ENCODE results near the gene C2CD4D. TPM values are rescaled to one million over a fixed set of nuclear protein-coding genes. Genes with fewer than 3 reads are reported as not detected.

Gene C2CD4D
- total and polyA plus RNA-seq, 9 donors: 0.07 to 0.27 (median 0.18) TPM; not detected in 2

DNA sequence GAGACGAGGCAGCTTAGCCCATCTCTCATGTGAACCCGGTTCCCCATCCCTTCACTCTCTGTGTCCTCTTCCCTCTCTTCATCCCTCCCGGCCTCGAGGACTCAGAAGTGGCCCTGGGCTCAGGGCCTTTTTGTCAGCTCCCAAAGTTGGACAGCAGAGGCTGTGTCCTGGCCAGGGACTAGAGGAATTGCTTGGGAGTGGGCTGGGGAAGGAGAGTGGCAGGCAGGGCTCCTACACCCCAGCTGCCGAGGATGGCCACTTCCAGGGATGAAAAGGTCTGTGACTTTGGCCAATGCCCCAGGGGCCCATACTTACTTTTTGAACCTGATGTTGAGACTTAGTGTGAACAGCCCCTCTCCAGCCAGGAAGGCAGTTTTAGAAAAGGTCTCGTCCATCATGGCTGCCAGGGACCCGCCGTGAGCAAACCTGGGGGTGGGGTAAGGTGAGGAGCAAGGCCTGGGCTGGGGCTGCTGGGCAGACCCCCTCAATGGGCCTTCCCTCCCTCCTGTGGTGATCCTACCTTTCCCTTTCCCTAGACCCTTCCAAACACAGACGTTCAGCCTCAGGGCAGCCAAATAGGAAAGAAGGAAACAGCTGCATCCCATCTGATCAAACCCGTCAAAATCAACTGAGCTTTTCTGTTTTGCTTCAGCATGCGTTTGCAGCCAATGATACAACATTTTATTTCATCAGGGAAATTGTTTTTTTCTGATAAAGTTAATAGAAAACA is 8.4 kb upstream of the C2CD4D start:
- Histone ChIP-seq H3K4me1 (ENCODE audit: control insufficient read depth, insufficient read depth, low read length) (peaks cover 9% of the 10 kb centered on the region), H3K27ac (ENCODE audit: low read length) (no peak overlapping the region), H3K36me3 (ENCODE audit: control insufficient read depth, insufficient read depth, low read length) (no peaks in the 10 kb centered on the region), H3K9me3 (replicated peaks; ENCODE audit: control insufficient read depth, low read depth, low read length) (no peaks in the 10 kb centered on the region), H3K27me3 (ENCODE audit: control insufficient read depth, insufficient read depth, low read length) (peaks cover 11% of the 10 kb centered on the region), H3K4me3 (ENCODE audit: low read length) (no peak overlapping the region)
- 46% methylated on average over 5 of the region's 11 CpGs for WGBS (ENCODE audit: insufficient coverage)
- no peak for DNase-seq

DNA sequence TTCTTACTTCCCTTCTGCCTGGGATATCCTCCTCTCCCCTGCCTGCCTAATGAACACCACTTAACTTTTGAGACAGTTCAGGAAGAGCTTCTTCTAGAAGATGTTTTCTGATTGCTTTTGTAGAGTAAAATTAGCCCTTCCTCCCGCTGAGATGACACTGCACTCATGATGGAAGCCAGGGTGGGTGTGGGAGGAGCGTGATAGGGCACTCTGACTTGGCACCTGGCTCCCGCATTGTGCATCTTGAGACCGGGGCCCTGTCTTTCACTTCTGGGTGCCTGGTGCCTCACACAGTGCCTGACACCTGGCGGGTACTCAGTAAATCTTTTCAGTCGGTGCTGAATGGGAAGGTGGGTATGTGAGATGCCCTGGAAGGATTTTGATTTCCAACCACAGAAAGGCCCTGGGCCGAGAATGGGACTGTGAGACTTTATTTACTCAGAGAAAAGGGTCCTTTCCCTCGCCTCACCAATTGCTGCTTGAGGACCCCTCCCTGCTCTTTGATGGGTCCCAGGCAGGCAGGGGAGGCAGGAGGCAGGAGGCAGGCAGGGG is 7.1 kb upstream of the C2CD4D start:
- WGBS (ENCODE audit: insufficient coverage): 87% methylated on average over 4 of the region's 8 CpGs
- Histone ChIP-seq H3K27me3 (ENCODE audit: control insufficient read depth, insufficient read depth, low read length) (peaks cover 12% of the 10 kb centered on the region), H3K9me3 (replicated peaks; ENCODE audit: control insufficient read depth, low read depth, low read length) (no peaks in the 10 kb centered on the region), H3K27ac (ENCODE audit: low read length) (no peak overlapping the region), H3K4me3 (ENCODE audit: low read length) (no peak overlapping the region), H3K4me1 (ENCODE audit: control insufficient read depth, insufficient read depth, low read length) (peaks cover 9% of the 10 kb centered on the region), H3K36me3 (ENCODE audit: control insufficient read depth, insufficient read depth, low read length) (no peaks in the 10 kb centered on the region)
- no peak for DNase-seq

- Histone ChIP-seq H3K4me1 (ENCODE audit: control insufficient read depth, insufficient read depth, low read length) (peaks cover 9% of the 10 kb centered on the region), H3K9me3 (replicated peaks; ENCODE audit: control insufficient read depth, low read depth, low read length) (no peaks in the 10 kb centered on the region), H3K36me3 (ENCODE audit: control insufficient read depth, insufficient read depth, low read length) (no peaks in the 10 kb centered on the region), H3K4me3 (ENCODE audit: low read length) (no peak overlapping the region), H3K27ac (ENCODE audit: low read length) (no peak overlapping the region), H3K27me3 (ENCODE audit: control insufficient read depth, insufficient read depth, low read length) (peaks cover 14% of the 10 kb centered on the region)
- no peak for DNase-seq
- WGBS (ENCODE audit: insufficient coverage): 60% methylated on average over 6 of the region's 6 CpGs
These were observed 6.5 kb upstream of the C2CD4D start for GRCh38 chr1:151846062-151846568.

DNA sequence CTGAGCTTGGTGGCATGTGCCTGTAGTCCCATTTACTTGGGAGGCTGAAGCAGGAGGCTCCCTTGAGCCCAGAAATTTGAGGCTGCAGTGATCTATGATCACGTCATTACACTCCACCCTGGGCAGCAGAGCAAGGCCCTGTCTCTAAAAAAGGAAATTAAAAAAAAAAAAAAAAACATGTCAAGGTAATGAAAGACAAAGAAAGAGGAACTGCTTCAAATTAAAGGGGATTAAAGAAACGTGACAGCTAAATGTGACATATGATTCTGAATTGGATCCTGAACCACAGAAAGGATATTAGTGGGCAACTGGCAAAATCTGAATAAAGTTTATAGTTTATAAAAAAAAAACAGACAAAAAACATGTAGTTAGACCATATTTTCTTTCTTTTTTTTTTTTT is 3.8 kb upstream of the C2CD4D start:
- peaks cover 19% of the 10 kb centered on the region for H3K4me1 ChIP-seq (ENCODE audit: control insufficient read depth, insufficient read depth, low read length)
- H3K36me3 ChIP-seq (ENCODE audit: control insufficient read depth, insufficient read depth, low read length): no peaks in the 10 kb centered on the region
- H3K4me3 ChIP-seq (ENCODE audit: low read length): no peak overlapping the region
- WGBS (ENCODE audit: insufficient coverage): no CpG with 5 or more reads among the region's 2 CpGs
- H3K9me3 ChIP-seq (replicated peaks; ENCODE audit: control insufficient read depth, low read depth, low read length): no peaks in the 10 kb centered on the region
- H3K27ac ChIP-seq (ENCODE audit: low read length): no peak overlapping the region
- DNase-seq: no peak
- peaks cover 35% of the 10 kb centered on the region for H3K27me3 ChIP-seq (ENCODE audit: control insufficient read depth, insufficient read depth, low read length)

GRCh38 chr1:151841141-151841540 is 1.5 kb upstream of the C2CD4D start:
- H3K27me3 ChIP-seq (ENCODE audit: control insufficient read depth, insufficient read depth, low read length): peaks cover 50% of the 10 kb centered on the region
- no peak overlapping the region for H3K27ac ChIP-seq (ENCODE audit: low read length)
- no peak overlapping the region for H3K4me3 ChIP-seq (ENCODE audit: low read length)
- no peaks in the 10 kb centered on the region for H3K9me3 ChIP-seq (replicated peaks; ENCODE audit: control insufficient read depth, low read depth, low read length)
- H3K36me3 ChIP-seq (ENCODE audit: control insufficient read depth, insufficient read depth, low read length): no peaks in the 10 kb centered on the region
- no peak for DNase-seq
- 60% methylated on average over 1 of the region's 2 CpGs for WGBS (ENCODE audit: insufficient coverage)
- H3K4me1 ChIP-seq (ENCODE audit: control insufficient read depth, insufficient read depth, low read length): peaks cover 21% of the 10 kb centered on the region

DNA sequence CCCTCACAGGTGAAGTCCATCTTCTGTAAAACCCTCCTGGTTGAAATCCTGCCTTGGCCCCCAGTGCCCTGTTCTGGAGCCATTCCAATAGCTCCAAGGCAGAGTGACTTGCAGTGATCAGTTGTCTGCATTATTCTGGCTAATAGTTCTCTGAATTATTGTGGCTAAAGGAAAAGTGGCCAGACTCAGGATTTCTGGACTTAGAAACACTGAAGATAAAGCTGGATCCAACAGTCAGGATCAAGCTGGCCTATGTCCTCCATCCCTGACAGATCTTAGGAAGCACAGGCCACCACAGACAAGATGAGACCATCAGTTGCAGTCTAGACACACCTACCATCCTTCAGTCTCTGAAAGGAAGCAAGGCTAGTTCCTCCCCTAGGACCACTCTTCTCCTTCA is 801 bp upstream of the C2CD4D start:
- H3K36me3 ChIP-seq (ENCODE audit: control insufficient read depth, insufficient read depth, low read length): no peaks in the 10 kb centered on the region
- H3K9me3 ChIP-seq (replicated peaks; ENCODE audit: control insufficient read depth, low read depth, low read length): no peaks in the 10 kb centered on the region
- peaks cover 21% of the 10 kb centered on the region for H3K4me1 ChIP-seq (ENCODE audit: control insufficient read depth, insufficient read depth, low read length)
- peaks cover 52% of the 10 kb centered on the region for H3K27me3 ChIP-seq (ENCODE audit: control insufficient read depth, insufficient read depth, low read length)
- no peak for DNase-seq
- H3K4me3 ChIP-seq (ENCODE audit: low read length): no peak overlapping the region
- no peak overlapping the region for H3K27ac ChIP-seq (ENCODE audit: low read length)

- Histone ChIP-seq H3K36me3 (ENCODE audit: control insufficient read depth, insufficient read depth, low read length) (no peaks in the 10 kb centered on the region), H3K9me3 (replicated peaks; ENCODE audit: control insufficient read depth, low read depth, low read length) (no peaks in the 10 kb centered on the region), H3K4me1 (ENCODE audit: control insufficient read depth, insufficient read depth, low read length) (peaks cover 21% of the 10 kb centered on the region), H3K4me3 (ENCODE audit: low read length) (no peak overlapping the region), H3K27me3 (ENCODE audit: control insufficient read depth, insufficient read depth, low read length) (peaks cover 54% of the 10 kb centered on the region), H3K27ac (ENCODE audit: low read length) (no peak overlapping the region)
- WGBS (ENCODE audit: insufficient coverage): 4% methylated on average over 12 of the region's 16 CpGs
- DNase-seq: no peak
These were observed 573 bp downstream of the C2CD4D start for GRCh38 chr1:151839082-151839412.

DNA sequence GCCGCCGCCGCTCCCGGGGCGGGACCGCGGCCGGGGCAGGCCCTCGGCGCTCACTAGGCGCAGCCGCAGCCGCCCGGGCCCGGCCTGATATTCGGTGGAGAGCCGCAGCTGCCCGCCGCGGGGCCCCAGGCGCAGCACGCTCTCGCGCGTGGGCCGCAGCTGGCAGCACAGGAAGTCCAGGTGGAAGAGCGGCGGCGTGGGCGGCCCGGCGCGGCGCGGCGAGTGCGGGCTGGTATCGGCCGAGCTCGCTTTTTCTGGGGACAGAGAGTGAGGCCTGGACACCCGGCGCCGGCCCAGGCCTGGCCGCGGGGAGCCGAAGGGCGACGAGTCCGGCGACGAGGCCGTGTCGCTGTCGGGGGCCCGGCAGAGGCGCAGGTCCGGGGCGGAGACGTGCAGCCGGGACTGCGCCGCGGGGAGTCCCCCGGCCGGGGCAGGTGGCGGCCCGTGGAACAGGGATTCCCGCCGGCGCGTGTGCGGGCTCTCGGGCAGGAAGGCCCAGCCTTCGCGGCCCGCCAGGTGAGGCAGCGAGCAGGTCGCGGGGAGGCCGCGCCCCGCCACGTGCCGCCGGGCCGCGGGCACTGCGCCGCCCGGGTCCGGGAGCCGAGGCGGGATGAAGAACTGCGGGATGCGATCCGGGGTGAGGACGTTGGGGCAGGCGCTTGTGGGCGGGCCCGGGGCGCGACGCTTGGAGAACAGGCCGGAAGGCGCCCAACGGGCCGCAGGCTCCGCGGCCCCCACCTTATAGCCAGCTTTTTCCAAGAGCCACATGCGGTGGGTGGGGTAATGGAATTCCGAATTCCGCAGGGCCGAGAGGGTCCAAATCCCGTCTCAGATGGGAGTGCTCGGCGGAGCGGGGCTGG is 1.2 kb downstream of the C2CD4D start:
- peaks cover 54% of the 10 kb centered on the region for H3K27me3 ChIP-seq (ENCODE audit: control insufficient read depth, insufficient read depth, low read length)
- DNase-seq: no peak
- no peaks in the 10 kb centered on the region for H3K36me3 ChIP-seq (ENCODE audit: control insufficient read depth, insufficient read depth, low read length)
- no peaks in the 10 kb centered on the region for H3K9me3 ChIP-seq (replicated peaks; ENCODE audit: control insufficient read depth, low read depth, low read length)
- no peak overlapping the region for H3K4me3 ChIP-seq (ENCODE audit: low read length)
- under 1% methylated on average over 107 of the region's 117 CpGs for WGBS (ENCODE audit: insufficient coverage)
- no peak overlapping the region for H3K27ac ChIP-seq (ENCODE audit: low read length)
- H3K4me1 ChIP-seq (ENCODE audit: control insufficient read depth, insufficient read depth, low read length): peaks cover 22% of the 10 kb centered on the region

DNA sequence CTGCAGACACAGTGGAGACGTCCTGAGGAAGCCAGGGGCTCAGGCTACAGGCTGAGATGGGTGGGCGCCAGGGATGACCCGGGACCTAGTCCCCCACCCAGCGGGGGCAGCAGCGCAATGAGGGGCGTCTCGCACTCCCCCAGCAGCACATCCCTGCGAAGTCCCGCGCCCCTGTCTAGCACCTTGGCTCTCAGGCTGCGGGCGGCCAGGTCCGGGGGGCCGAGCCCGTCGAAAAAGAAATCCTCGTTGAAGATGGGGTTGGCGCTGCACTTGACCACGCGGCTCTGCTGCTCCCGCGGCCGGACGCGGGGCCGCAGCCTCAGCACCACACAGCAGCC is 1.8 kb downstream of the C2CD4D start:
- WGBS (ENCODE audit: insufficient coverage): 3% methylated on average over 26 of the region's 26 CpGs
- H3K36me3 ChIP-seq (ENCODE audit: control insufficient read depth, insufficient read depth, low read length): no peaks in the 10 kb centered on the region
- H3K4me3 ChIP-seq (ENCODE audit: low read length): no peak overlapping the region
- no peaks in the 10 kb centered on the region for H3K9me3 ChIP-seq (replicated peaks; ENCODE audit: control insufficient read depth, low read depth, low read length)
- DNase-seq: no peak
- peaks cover 27% of the 10 kb centered on the region for H3K4me1 ChIP-seq (ENCODE audit: control insufficient read depth, insufficient read depth, low read length)
- peaks cover 52% of the 10 kb centered on the region for H3K27me3 ChIP-seq (ENCODE audit: control insufficient read depth, insufficient read depth, low read length)
- no peak overlapping the region for H3K27ac ChIP-seq (ENCODE audit: low read length)

DNA sequence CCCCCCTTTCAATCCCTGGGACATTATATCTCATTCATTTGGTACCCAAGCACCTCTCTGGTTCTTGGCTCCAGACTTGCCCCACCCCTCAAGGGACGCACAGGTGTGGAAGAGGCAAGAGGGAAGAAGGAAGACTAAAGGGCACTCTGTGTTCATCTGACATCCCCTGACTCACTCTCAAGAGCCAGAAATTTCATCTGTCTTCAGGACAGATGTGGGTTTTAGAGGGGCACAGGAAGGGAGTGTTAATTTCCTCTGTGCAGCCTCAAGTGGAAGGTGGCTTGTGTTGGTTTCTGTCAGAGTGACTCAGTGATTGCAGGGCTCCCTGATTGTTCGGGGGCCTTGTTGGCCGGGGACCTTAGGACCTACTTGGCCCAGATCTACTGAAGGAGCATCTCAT is 2.4 kb downstream of the C2CD4D start:
- 80% methylated on average over 2 of the region's 3 CpGs for WGBS (ENCODE audit: insufficient coverage)
- Histone ChIP-seq H3K36me3 (ENCODE audit: control insufficient read depth, insufficient read depth, low read length) (no peaks in the 10 kb centered on the region), H3K27ac (ENCODE audit: low read length) (no peak overlapping the region), H3K9me3 (replicated peaks; ENCODE audit: control insufficient read depth, low read depth, low read length) (no peaks in the 10 kb centered on the region), H3K4me1 (ENCODE audit: control insufficient read depth, insufficient read depth, low read length) (peaks cover 31% of the 10 kb centered on the region), H3K27me3 (ENCODE audit: control insufficient read depth, insufficient read depth, low read length) (peaks cover 51% of the 10 kb centered on the region), H3K4me3 (ENCODE audit: low read length) (no peak overlapping the region)
- no peak for DNase-seq
